ACC112 (cell line): ENCODE data around the gene LRRC8A.
"Not testable (repeated sequence)": the region's sequence is repeated elsewhere in the genome, so short reads cannot be mapped to it uniquely, and the experiment has no call there.

Experiments
- H2AFZ ChIP-seq: fragments of 200-600 bp; sonication (generic); one replicate; pipeline ENCODE4 v1.6.0; 2017; ENCODE audit warnings: antibody characterized with exemption, low read length; ENCODE audit not compliant: unreplicated experiment
- H3K27ac ChIP-seq: fragments of 200-600 bp; sonication (generic); 2 replicates; pipeline ENCODE4 v1.5.1; 2014; ENCODE audit warnings: low read depth, mild to moderate bottlenecking, antibody characterized with exemption, low read length, moderate library complexity
- H3K27me3 ChIP-seq: fragments of 200-600 bp; sonication (generic); 2 replicates; pipeline ENCODE4 v1.6.1; 2014; ENCODE audit warnings: mild to moderate bottlenecking, antibody characterized with exemption, low read length, moderate library complexity, mixed read lengths; ENCODE audit not compliant: insufficient read depth
- H3K36me3 ChIP-seq: fragments of 200-600 bp; sonication (generic); 2 replicates; pipeline ENCODE4 v1.6.1; 2016; ENCODE audit warnings: mild to moderate bottlenecking, antibody characterized with exemption, low read length, moderate library complexity, mixed read lengths; ENCODE audit not compliant: insufficient read depth
- H3K4me1 ChIP-seq: fragments of 200-600 bp; sonication (generic); one replicate; pipeline ENCODE4 v1.6.1; 2016; ENCODE audit warnings: low read length, mixed read lengths; ENCODE audit not compliant: insufficient read depth, unreplicated experiment, control insufficient read depth
- H3K4me3 ChIP-seq: fragments of 200-600 bp; sonication (generic); 2 replicates; pipeline ENCODE4 v1.5.1; 2014; ENCODE audit warnings: mild to moderate bottlenecking, low read depth, low read length
- H3K79me2 ChIP-seq: fragments of 200-600 bp; sonication (generic); one replicate; pipeline ENCODE4 v1.6.0; 2016; ENCODE audit warnings: low read length; ENCODE audit not compliant: control insufficient read depth, unreplicated experiment, insufficient read depth

The LRRC8A gene

DNA sequence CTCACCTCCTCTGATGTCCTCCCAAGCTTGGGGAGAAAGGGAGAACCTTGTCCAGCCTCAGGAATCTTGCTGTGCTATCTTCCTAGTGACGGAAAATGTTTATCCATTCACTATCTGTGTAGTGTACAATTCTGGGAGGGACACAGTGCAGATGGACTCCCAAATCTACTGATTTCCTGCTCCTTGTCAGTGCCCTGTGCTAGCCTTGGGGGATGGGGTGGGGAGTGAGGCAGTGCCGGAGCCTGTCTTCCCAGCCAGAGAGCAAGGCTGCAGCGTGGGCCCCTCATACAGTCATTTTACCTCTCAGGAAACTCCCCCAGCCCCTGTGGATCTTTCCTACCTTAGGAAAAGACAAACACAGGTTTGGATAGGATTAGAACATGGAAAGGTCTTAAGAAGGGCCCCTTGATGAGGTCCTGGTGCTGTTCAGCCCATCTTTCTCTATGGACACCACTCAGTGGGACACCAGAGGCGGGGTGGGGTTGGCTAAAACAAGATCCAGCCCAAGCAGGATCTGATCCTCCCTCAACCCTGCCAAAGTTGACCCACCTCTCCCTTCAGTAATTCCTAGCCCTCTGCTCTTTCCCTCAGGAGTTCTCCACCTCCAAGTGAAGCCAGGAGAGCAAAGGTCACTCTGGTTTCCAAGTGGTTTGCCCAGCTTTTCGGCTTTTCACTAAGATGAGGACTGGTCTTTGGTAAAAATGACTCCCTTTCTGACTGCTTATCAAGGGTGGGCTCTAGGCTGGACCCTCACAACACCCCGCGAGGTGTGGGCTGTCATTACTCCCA is 62.1 kb downstream of the LRRC8A start:
- no peaks in the 10 kb centered on the region for H3K27me3 ChIP-seq
- H3K36me3 ChIP-seq, result peaks cover 7% of the 10 kb centered on the region; the same call in 1 of the 2 replicates
- no peak overlapping the region for H3K4me3 ChIP-seq
- peaks cover 11% of the 10 kb centered on the region for H3K4me1 ChIP-seq
- H3K27ac ChIP-seq, result no peak overlapping the region
- H3K79me2 ChIP-seq, result peaks cover 17% of the 10 kb centered on the region
- no peak overlapping the region for H2AFZ ChIP-seq

DNA sequence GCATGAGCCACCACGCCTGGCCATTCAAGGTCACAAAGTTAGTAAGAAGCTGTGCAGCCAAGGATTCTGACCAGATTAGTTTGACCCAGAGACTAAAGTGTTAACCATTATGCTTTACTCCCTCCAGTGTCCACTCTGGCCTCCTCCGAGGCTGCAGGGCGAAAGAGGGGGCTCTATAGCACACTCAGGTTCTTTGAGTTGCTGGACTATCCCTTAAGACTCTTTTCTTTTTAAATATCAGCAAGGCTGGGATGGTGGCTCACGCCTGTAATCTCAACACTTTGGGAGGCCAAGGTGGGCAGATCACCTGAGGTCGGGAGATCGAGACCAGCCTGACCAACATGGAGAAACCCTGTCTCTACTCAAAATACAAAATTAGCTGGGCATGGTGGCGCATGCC is 63.0 kb downstream of the LRRC8A start:
- H3K27me3 ChIP-seq, H3K4me3 ChIP-seq, H2AFZ ChIP-seq, H3K27ac ChIP-seq, H3K36me3 ChIP-seq: not testable (repeated sequence)
- Histone ChIP-seq H3K79me2 (peaks cover 23% of the 10 kb centered on the region), H3K4me1 (peaks cover 11% of the 10 kb centered on the region)

DNA sequence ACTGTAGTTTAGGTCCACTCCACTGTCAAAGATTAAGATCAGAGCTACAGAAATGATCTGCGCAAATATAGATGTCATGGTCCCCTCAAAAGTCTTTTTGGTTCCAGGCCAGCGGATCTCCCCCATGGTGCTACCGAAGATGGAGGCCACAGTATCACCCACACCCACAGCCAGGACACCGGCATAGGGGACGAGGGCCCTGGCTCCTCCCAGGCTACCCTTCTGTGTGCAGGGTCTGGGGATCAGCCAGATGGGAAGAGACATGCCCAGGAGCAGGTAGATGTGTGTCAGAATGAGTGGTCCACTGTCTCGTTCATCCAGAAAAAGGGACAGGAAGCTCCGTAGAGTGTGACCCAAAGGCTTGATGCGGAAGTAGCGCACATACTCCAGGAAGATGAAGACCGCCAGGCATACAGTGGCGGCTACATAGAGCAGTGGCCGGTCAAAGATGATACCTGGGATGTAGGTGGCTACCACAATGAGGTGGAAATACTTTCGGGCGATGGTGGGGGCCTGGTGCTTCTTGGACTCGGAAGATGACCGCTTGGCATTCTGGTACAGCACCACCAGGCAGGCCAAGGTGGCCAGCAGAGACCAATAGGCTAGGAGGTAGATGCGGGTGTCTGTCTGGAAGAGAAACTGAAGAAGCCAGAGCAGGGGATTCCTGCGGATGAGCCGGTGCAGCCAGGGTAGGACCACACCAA is 64.0 kb downstream of the LRRC8A start:
- Histone ChIP-seq H3K4me1 (peaks cover 11% of the 10 kb centered on the region), H3K79me2 (peaks cover 26% of the 10 kb centered on the region), H3K27ac (no peak overlapping the region), H3K36me3 (peaks cover 7% of the 10 kb centered on the region; the same call in 1 of the 2 replicates), H3K27me3 (no peaks in the 10 kb centered on the region), H3K4me3 (peak overlapping the region; percentile 82), H2AFZ (no peak overlapping the region)

DNA sequence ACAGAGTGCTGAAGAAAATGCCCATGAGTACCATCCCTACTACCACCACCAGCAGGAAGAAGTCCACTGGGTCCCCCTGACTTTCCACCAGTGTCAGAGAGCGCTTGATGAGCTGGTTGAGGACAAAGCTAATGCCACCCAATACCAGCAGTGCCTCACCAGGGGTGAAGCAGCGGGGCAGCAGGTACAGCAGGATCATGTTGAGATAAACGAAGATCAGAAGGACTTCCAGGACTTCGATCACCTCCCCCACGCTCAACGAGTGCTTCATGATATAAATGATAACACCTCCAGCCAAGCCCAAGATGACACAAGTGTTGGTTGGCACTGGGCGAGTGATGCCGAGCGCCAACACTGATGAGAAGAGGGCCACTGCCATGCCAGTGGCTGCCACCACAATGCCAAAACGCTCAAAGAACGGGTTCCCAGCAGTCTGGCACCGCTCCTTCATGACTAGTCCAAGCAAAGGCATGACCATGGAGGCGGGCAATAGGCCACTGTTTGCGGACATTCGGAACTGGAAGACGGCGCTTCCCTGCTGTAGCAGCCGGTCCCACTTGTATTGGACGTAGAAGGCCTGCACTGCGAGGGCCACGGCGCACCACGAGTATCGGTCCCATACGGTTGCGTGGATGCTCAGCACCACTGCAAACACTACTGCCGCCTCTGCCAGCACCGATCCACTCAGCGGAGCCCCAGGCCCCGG is 64.8 kb downstream of the LRRC8A start:
- peak overlapping the region; percentile 81; the same call in 1 of the 2 replicates for H3K27ac ChIP-seq
- H3K36me3 ChIP-seq, result peaks cover 7% of the 10 kb centered on the region; the same call in 1 of the 2 replicates
- peaks cover 26% of the 10 kb centered on the region for H3K79me2 ChIP-seq

DNA sequence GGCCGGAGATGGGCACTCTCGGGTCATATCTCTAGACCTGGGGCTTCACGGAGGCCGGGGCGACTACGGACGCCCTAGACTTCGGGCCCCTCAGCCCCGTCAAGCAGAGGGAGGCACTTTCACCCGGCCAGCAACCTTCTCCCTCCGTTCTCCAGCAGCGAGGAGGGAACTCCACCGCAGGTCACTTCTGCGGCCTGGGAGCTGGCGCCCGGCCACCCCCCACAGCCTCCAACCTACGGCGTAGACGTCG is 65.3 kb downstream of the LRRC8A start:
- peak overlapping the region; percentile 81 for H3K27ac ChIP-seq
- H3K4me1 ChIP-seq, result peaks cover 11% of the 10 kb centered on the region
- H3K79me2 ChIP-seq, result peaks cover 26% of the 10 kb centered on the region
- peak overlapping the region; percentile 92 for H2AFZ ChIP-seq
- no peaks in the 10 kb centered on the region for H3K27me3 ChIP-seq
- peak overlapping the region; percentile 82 for H3K4me3 ChIP-seq
- H3K36me3 ChIP-seq, result peaks cover 7% of the 10 kb centered on the region; the same call in 1 of the 2 replicates

More for the DNA sequence above, 64.8 kb downstream of the LRRC8A start:
- Histone ChIP-seq H2AFZ (peak overlapping the region; percentile 92), H3K27me3 (no peaks in the 10 kb centered on the region), H3K4me1 (peaks cover 11% of the 10 kb centered on the region), H3K4me3 (peak overlapping the region; percentile 82)

DNA sequence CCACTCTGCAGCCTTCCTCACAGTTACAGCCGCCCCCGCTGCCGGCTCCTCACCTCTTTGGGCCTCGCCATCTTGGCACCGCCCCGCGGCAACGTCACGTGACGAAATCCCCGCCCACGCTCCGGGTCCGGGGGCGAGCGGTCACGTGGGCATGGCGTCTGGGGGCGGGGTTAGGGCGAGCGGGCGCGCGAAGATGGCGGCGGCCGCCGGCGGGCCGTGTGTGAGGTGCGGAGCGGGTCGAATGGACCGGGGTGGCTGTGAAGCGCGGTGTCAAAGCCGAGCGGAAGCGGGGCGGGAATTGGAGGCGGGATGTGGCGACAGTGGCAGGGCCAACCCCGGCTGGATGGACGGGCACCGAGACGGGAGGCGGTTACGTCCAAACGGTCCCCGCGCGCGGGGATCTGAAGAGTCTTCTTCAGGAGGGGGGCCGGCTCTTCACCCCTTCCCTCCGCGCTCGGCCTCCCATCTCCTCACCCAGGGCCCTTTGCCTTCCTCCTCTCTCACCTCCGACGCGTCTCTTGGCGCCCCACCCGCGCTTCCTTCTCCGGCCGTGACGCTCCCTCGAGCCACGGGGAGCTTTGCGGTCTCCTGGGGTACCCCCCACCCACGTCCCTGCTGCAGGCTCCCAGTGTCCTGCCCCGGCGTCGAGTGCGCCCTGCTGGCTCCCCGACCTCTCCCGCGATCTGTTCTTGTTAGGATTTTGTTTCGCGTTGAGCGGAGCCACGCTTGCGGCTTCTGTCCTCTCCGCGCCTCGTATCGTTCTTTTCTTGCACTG is 65.8 kb downstream of the LRRC8A start, which contains the start of the genes DOLK and NUP188:
DOLK (minus strand) TSS at position 77 of the 775 bp plus-strand sequence. CDS start 300 bp downstream, outside the sequence.
NUP188 (plus strand) TSS at position 173 of the 775 bp plus-strand sequence; CDS start at position 194, 21 bp downstream.
- peak within 1 kb of the TSS; percentile 92 for H2AFZ ChIP-seq
- H3K4me3 ChIP-seq, result peak within 1 kb of the TSS; percentile 82
- no peaks in the 10 kb centered on the region for H3K27me3 ChIP-seq
- peaks cover 9% of the 10 kb centered on the region for H3K36me3 ChIP-seq
- H3K79me2 ChIP-seq, result peaks cover 29% of the 10 kb centered on the region
- peaks cover 11% of the 10 kb centered on the region for H3K4me1 ChIP-seq
- H3K27ac ChIP-seq, result peak within 1 kb of the TSS; percentile 81

DNA sequence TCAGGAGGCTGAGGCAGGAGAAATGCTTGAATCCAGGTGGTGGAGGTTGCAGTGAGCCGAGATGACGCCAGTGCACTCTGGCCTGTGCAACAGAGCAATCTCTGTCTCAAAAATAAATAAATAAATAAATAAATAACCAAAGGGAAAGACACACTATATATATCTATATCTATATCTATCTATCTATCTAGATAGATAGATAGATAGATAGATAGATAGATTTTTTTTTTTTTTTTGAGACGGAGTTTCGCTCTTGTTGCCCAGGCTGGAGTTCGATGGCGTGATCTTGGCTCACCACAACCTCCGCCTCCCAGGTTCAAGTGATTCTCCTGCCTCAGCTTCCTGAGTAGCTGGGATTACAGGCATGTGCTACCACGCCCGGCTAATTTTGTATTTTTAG is 79.5 kb downstream of the LRRC8A start:
- peaks cover 27% of the 10 kb centered on the region for H3K36me3 ChIP-seq
- H3K27me3 ChIP-seq, H3K4me1 ChIP-seq, H2AFZ ChIP-seq, H3K27ac ChIP-seq, H3K79me2 ChIP-seq, H3K4me3 ChIP-seq: not testable (repeated sequence)
